Small intestine (tissue), 7 donors: ENCODE data around the gene TRPM6. TPM values are rescaled to one million over a fixed set of nuclear protein-coding genes. Genes with fewer than 3 reads are reported as not detected.
A peak's percentile ranks its signal among the peaks of the same experiment; 100 is the strongest.

Experiments
- DNase-seq, 2 donors: peaks; one replicate each; pipeline versions ENCODE4 v3.0.0 to v3.0.0-alpha.2; 2013
- FAIRE-seq: peaks from 2 replicates; lab custom pipeline; 2012; peaks lifted over from hg19 to GRCh38; lab: Jason Lieb, UNC
- H3K27ac ChIP-seq, 3 donors: one replicate each; pipeline ENCODE4 v1.5.1; 2013; ENCODE audit warnings: low read length in 2 of 3, mild to moderate bottlenecking in 2 of 3, control low read depth in 1 of 3, inconsistent platforms in 1 of 3, low read depth in 1 of 3, moderate library complexity in 1 of 3
- H3K27me3 ChIP-seq, 3 donors: one replicate each; pipeline ENCODE4 v1.6.1; 2013; ENCODE audit warnings: low read length in 3 of 3, inconsistent platforms in 1 of 3; ENCODE audit not compliant: control insufficient read depth in 3 of 3, insufficient read depth in 3 of 3
- H3K36me3 ChIP-seq, 3 donors: one replicate each; pipeline ENCODE4 v1.6.1; 2013; ENCODE audit warnings: low read length in 3 of 3, inconsistent platforms in 1 of 3, low read depth in 1 of 3, mild to moderate bottlenecking in 1 of 3, moderate library complexity in 1 of 3; ENCODE audit not compliant: control insufficient read depth in 3 of 3, insufficient read depth in 2 of 3
- H3K4me1 ChIP-seq, 3 donors: one replicate each; pipeline ENCODE4 v1.6.1; 2013; ENCODE audit warnings: low read length in 2 of 3, inconsistent platforms in 1 of 3, low read depth in 1 of 3, mild to moderate bottlenecking in 1 of 3, moderate library complexity in 1 of 3; ENCODE audit not compliant: control insufficient read depth in 3 of 3, insufficient read depth in 2 of 3
- H3K4me3 ChIP-seq, 3 donors: one replicate each; pipeline ENCODE4 v1.5.1; 2013; ENCODE audit warnings: low read length in 3 of 3, control low read depth in 1 of 3, inconsistent platforms in 1 of 3, low read depth in 1 of 3, mild to moderate bottlenecking in 1 of 3, moderate library complexity in 1 of 3
- H3K9me3 ChIP-seq, 2 donors: one replicate each; pipeline ENCODE4 v1.6.1; 2013; ENCODE audit warnings: low read depth in 1 of 2, low read length in 1 of 2; ENCODE audit not compliant: control insufficient read depth in 2 of 2, insufficient read depth in 1 of 2
- WGBS, 3 donors: extraction: QIAGEN DNeasy Blood & Tissue Kit; methylation state at CpG; one replicate each; pipeline ENCODE4 v1.1.7; 2013; 5-methylcytosine and 5-hydroxymethylcytosine counted together
- polyA plus RNA-seq, 4 donors: library from polyadenylated mRNA; stranded (reverse) in 3 of 4; unstranded in 1 of 4; fragments of 200-250 nt in 3 of 4; fragments of 120-200 nt in 1 of 4; gene quantifications; one replicate each; pipeline versions ENCODE4 v1.2.1 to v1.2.3, GENCODE V29; 2013
- donor health status: healthy with polysubstance abuse.
- donor health status: control.
- donor health status: control.
- donor health status: Bipolar disorder and iron deficiency.
- donor health status: healthy.

The TRPM6 gene
- polyA plus RNA-seq, 4 donors, result 0.73 to 5.4 (median 2.1) TPM

DNA sequence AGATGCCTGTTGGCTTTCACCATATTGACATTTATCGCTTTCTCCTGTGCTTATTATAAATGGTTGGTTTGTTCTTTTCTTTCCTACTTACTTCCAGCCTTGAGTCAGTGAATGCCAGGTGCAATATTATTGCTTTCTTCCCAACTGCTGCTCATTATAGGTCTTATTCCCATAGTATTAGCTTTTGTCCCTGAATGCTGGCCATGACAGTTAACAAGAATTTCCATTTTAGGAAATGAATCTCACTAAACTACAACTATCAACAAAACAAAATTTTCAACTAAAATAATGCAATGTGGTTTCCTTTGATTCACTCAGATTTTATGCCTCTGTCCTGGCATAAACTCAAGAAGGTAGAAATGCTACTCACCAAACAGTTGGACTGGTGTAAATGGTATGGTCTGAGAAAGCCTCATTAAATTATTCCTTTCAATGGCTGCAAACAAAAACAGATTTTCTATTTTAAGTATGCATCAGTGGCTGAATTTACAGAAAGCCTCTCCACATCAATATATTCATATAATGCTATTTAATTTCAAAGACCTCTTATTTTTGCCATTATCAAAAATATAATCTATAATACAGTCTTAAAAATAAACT lies 145.4 kb downstream of the TRPM6 start:
- Histone ChIP-seq H3K36me3 (peaks cover 0 to 10% (median 6%) of the 10 kb centered on the region in 3 donors), H3K9me3 (no peaks in the 10 kb centered on the region), H3K27ac (no peak overlapping the region), H3K4me3 (no peak overlapping the region), H3K4me1 (no peaks in the 10 kb centered on the region), H3K27me3 (peaks cover 0 to 2% (median 0%) of the 10 kb centered on the region in 3 donors)
- FAIRE-seq (no peak), DNase-seq (no peak)
- WGBS, 3 donors, result 86 to 97% (median 93%) methylated on average over 1 of the region's 1 CpG

DNA sequence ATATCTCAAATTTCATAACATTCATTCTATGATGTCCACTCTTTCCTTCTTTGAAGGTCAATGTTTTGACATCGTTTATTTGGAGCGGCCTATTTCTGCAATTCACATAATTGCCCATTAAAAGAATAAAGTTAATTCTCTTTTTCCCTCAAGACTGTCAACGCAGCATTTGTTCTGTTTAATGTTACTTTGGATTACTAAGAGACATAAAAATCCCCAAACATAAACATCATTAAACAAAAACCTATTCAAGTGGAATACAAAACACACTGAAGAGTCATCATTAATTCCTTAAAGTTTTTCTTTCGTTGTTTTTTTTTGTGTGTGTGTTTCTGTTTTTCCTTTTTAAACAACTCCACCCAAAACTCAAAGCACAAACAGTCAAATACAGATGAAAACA lies 151.1 kb downstream of the TRPM6 start:
- no peak for DNase-seq
- WGBS, 3 donors, result 77 to 94% (median 92%) methylated on average over 4 of the region's 4 CpGs
- H3K4me3 ChIP-seq, result no peak overlapping the region
- no peak for FAIRE-seq
- H3K4me1 ChIP-seq, result no peaks in the 10 kb centered on the region
- no peaks in the 10 kb centered on the region for H3K9me3 ChIP-seq
- peaks cover 0 to 10% (median 4%) of the 10 kb centered on the region in 3 donors for H3K36me3 ChIP-seq
- no peaks in the 10 kb centered on the region for H3K27me3 ChIP-seq
- no peak overlapping the region for H3K27ac ChIP-seq

DNA sequence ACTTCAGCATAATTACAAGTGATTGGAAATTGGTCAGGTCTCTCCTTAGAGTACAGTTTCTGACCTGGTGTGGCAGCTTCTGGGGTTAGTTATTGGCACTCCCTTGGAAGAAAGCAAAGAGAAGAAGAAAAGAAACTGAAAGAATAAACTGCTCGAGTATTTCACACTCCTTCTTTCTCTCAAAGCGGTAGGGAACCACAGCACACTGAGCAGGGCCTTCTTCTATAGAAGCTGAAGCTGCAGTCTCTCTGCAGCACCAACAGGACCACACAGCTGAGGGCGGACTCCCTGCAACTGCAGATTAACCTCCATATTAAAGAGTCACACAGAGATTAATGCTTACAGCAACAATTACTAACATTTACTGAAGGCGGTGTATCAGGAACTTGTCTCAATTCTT lies 152.0 kb downstream of the TRPM6 start:
- no peak for DNase-seq
- no peak for FAIRE-seq
- Histone ChIP-seq H3K4me1 (no peaks in the 10 kb centered on the region), H3K27ac (no peak overlapping the region), H3K9me3 (no peaks in the 10 kb centered on the region), H3K36me3 (peaks cover 0 to 8% (median 4%) of the 10 kb centered on the region in 3 donors), H3K4me3 (no peak overlapping the region), H3K27me3 (no peaks in the 10 kb centered on the region)
- WGBS, 3 donors, result 67 to 79% (median 71%) methylated on average over 4 of the region's 4 CpGs

DNA sequence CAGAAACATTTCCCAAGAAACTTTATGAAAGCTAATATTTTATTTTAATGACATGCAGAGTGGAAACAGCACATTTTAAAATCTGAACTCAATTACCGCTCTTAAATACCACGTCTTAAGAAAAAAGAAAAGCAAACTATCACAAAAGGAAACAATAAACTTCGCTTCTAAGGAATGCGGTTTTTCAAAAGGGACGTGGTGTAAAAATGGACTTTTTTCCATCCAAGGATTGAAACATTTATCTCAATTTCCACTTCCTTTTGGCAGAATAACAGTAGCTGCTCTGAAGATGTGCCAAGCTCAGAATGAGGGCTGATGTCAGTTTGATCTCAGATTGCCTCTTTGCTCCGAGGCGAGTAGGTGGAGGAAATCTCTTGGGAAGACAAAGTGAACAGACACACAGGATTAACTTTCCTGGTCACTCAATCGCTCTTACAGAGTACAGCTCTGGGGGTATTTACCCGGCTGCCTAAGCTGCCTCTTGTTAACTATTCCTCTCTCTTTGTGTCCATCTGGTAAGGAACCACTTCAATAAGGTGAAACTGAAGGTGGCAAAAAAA lies 158.5 kb downstream of the TRPM6 start:
- Histone ChIP-seq H3K36me3 (peaks cover 0 to 10% (median 4%) of the 10 kb centered on the region in 3 donors), H3K9me3 (no peaks in the 10 kb centered on the region), H3K27me3 (no peaks in the 10 kb centered on the region), H3K4me1 (peaks cover 0 to 3% (median 2%) of the 10 kb centered on the region in 3 donors), H3K4me3 (no peak overlapping the region), H3K27ac (no peak overlapping the region)
- DNase-seq (no peak), FAIRE-seq (no peak)
- 66 to 91% (median 75%) methylated on average over 9 of the region's 9 CpGs for WGBS, 3 donors

DNA sequence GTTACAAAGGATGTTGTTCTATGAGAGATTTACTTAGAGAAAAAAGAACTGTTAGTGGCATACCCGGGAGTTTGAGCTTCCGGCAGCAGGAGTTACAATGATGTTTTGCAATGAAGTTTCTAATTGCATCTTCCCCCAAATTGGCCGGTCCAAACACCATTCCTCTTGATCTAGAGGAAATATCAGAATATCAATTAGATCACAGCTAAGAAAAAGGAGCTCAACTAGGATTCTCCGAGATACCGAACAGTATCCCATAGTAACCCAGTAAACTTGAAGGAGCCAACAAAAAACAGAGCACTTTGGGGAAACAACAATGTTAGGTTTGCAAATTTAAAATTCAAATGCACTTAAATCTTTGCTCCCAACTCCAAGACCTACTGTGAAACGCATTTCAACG lies 159.5 kb downstream of the TRPM6 start:
- FAIRE-seq, result no peak

DNA sequence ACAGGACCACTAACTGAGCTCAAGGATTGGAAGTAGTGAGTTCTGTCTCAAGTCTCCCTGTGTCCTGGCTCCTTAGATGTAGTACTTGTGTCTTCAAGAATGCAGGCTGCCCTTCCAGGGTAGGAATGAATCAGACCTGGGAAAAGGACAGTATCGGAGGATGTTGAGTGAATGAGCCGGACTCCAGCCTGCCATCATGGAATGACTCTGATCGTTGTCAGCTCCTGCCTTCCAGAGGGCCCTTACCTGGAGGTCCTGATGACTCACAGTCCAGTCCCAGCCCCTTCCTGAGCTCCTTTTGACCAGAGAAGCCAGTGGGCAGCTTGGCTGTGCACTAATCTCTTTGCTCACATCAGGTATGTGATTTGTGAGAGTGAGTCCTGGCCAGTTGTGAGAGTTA lies 161.1 kb downstream of the TRPM6 start:
- no peaks in the 10 kb centered on the region for H3K9me3 ChIP-seq

More for the DNA sequence above, 159.5 kb downstream of the TRPM6 start:
- peaks cover 0 to 11% (median 3%) of the 10 kb centered on the region in 3 donors for H3K36me3 ChIP-seq
- no peaks in the 10 kb centered on the region for H3K27me3 ChIP-seq
- 79 to 88% (median 85%) methylated on average over 7 of the region's 7 CpGs for WGBS, 3 donors
- H3K9me3 ChIP-seq, result no peaks in the 10 kb centered on the region
- no peak overlapping the region for H3K27ac ChIP-seq
- no peak for DNase-seq
- peaks cover 0 to 3% (median 2%) of the 10 kb centered on the region in 3 donors for H3K4me1 ChIP-seq
- H3K4me3 ChIP-seq, result no peak overlapping the region

DNA sequence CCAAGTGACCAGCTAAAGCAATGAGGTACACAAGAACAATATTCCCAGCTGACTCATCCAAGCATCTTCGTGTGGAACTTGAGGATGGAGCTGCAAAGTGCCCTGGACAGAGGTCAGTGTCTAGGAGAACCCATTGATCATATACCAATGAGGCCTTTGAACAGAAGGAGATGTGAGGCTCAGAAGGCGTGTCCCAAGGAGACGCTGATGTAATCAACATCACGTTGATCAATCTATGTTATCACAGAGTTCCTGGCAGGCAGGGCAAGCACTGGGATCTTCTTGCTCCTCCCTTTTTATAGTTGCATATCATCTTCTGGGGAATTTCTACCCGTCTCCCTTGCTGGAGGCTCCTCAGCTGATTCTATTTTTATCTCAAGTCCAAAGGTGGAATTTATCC lies 163.4 kb downstream of the TRPM6 start:
- H3K36me3 ChIP-seq, result peaks cover 0 to 11% (median 3%) of the 10 kb centered on the region in 3 donors

More for the DNA sequence above, 161.1 kb downstream of the TRPM6 start:
- 89 to 96% (median 94%) methylated on average over 3 of the region's 3 CpGs for WGBS, 3 donors
- Histone ChIP-seq H3K4me1 (peaks cover 0 to 3% (median 2%) of the 10 kb centered on the region in 3 donors), H3K27ac (no peak overlapping the region), H3K4me3 (no peak overlapping the region), H3K27me3 (no peaks in the 10 kb centered on the region), H3K36me3 (peaks cover 0 to 11% (median 3%) of the 10 kb centered on the region in 3 donors)
- FAIRE-seq, result no peak
- DNase-seq, result no peak

DNA sequence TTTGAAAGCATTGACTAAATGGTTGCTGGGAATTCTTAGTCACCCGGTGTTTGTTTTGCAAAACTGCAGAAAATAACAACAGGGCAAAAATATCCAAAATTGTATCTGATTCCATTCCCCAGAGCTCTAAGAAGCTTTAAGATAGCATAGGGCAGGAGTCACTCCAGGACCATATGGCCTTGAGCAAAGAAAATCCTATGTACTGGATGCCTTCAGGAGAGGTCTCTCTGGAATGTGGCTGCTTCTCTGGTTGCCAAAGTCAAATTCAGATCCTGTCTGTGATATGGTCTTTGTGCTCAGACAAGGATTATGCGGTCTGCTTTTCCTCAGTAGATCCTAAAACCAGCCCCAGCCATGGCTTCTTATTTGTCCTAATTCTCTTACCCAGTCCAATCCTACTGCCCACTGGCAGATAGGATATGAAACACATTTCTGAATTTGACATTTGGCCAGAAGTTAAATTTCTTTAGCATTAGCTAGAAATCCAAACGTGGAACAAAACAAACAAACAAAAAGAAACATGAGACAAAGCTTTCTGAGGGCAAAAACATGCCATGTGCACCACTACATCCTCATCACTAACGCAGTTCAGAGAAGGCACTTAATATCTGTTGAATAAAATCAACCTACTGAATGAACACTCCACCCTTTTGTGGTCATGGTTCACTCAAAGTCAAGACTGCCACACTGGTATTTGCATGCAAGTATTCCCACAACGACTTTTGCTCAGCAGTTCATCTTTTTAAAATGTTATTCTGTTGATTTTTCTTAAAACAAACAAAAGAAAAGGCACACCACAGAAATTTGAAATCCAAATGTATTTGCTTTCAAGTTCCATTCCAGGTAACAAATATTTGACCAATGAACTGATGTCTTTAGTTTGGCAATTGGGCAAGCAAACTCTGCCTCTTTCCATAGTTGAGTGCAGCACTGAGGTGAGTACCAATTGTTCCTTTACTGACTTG lies 165.7 kb downstream of the TRPM6 start:
- Histone ChIP-seq H3K9me3 (no peaks in the 10 kb centered on the region), H3K4me3 (no peak overlapping the region), H3K36me3 (peaks cover 0 to 8% (median 0%) of the 10 kb centered on the region in 3 donors), H3K27me3 (no peaks in the 10 kb centered on the region), H3K27ac (no peak overlapping the region), H3K4me1 (peaks cover 0 to 3% (median 2%) of the 10 kb centered on the region in 3 donors)
- DNase-seq (no peak), FAIRE-seq (no peak)
- 66 to 71% (median 69%) methylated on average over 5 of the region's 5 CpGs for WGBS, 3 donors

More for the DNA sequence above, 163.4 kb downstream of the TRPM6 start:
- WGBS, 3 donors, result 35 to 63% (median 38%) methylated on average over 5 of the region's 5 CpGs
- DNase-seq (peak in 1 of 2 donors; percentile 27), FAIRE-seq (no peak)
- no peaks in the 10 kb centered on the region for H3K27me3 ChIP-seq
- H3K9me3 ChIP-seq, result no peaks in the 10 kb centered on the region
- H3K4me3 ChIP-seq, result no peak overlapping the region
- no peak overlapping the region for H3K27ac ChIP-seq
- H3K4me1 ChIP-seq, result peaks cover 0 to 3% (median 2%) of the 10 kb centered on the region in 3 donors
